K562 (cell line): Measurements from ENCODE around the gene KIF19. TPM values are rescaled to one million over a fixed set of nuclear protein-coding genes. Genes with fewer than 3 reads are reported as not detected.
A peak's percentile ranks its signal among the peaks of the same experiment; 100 is the strongest.

Experiments used
- CBX3 ChIP-seq, 2 experiments: IDR thresholded peaks; 1 replicate in 1 of 2; 2 replicates in 1 of 2; pipeline ENCODE4 v1.6.1; 2012; ENCODE audit warnings: inconsistent platforms in 2 of 2, low read length in 2 of 2, borderline replicate concordance in 1 of 2, control low read depth in 1 of 2
- ELF4 ChIP-seq: fragments of 450-650 bp; formaldehyde crosslinking; IDR thresholded peaks from 2 replicates; pipeline ENCODE4 v1.4.0; 2022; ENCODE audit warnings: missing genetic modification characterization
- FOSL1 ChIP-seq: fragments of 200-800 bp; sonication (Bioruptor generic); conservative IDR thresholded peaks from 2 replicates; pipeline ENCODE4 v1.6.1; 2016; ENCODE audit warnings: missing genetic modification characterization, missing compliant biosample characterization
- FOXM1 ChIP-seq, 2 experiments: fragments of 450-650 bp in 1 of 2; sonication (generic) in 1 of 2; formaldehyde crosslinking in 1 of 2; IDR thresholded peaks; 2 replicates each; pipeline versions ENCODE4 v1.6.1 to v1.9.0; 2017 to 2022; ENCODE audit warnings: low read depth in 2 of 2, mild to moderate bottlenecking in 2 of 2, missing genetic modification reagents in 1 of 2, moderate library complexity in 1 of 2
- GATAD2B ChIP-seq: fragments of 450-650 bp; IDR thresholded peaks from 2 replicates; pipeline ENCODE4 v1.6.1; 2017; ENCODE audit warnings: mild to moderate bottlenecking, borderline replicate concordance
- IRF1 ChIP-seq: sonication (generic); formaldehyde crosslinking; IDR thresholded peaks from 2 replicates; pipeline ENCODE4 v1.8.0; 2022; ENCODE audit warnings: missing genetic modification reagents, mild to moderate bottlenecking, borderline replicate concordance
- MLLT1 ChIP-seq, 2 experiments: fragments of 450-650 bp; IDR thresholded peaks; 2 replicates each; pipeline ENCODE4 v1.6.1; 2016
- MTA2 ChIP-seq: fragments of 450-650 bp; IDR thresholded peaks from 2 replicates; pipeline ENCODE4 v1.6.1; 2016; ENCODE audit warnings: low read depth
- NFE2 ChIP-seq: IDR thresholded peaks from 2 replicates; pipeline ENCODE4 v1.6.1; 2014; ENCODE audit warnings: antibody characterized with exemption, low read depth
- SAFB ChIP-seq: fragments of 200-400 bp; formaldehyde crosslinking; IDR thresholded peaks from 2 replicates; pipeline ENCODE4 v1.6.1; 2017; ENCODE audit warnings: low read depth, low read length, borderline replicate concordance
- TRIM28 ChIP-seq: fragments of 450-650 bp; IDR thresholded peaks from 2 replicates; pipeline ENCODE4 v1.6.1; 2017
- ZBTB26 ChIP-seq: fragments of 450-650 bp; formaldehyde crosslinking; IDR thresholded peaks from 2 replicates; pipeline ENCODE4 v1.4.0; 2022; ENCODE audit warnings: missing genetic modification characterization
- ZNF12 ChIP-seq: sonication (generic); formaldehyde crosslinking; IDR thresholded peaks from 2 replicates; pipeline ENCODE4 v1.4.0; 2020; ENCODE audit warnings: mild to moderate bottlenecking, missing genetic modification reagents
- ZNF121 ChIP-seq: sonication (generic); formaldehyde crosslinking; conservative IDR thresholded peaks from 2 replicates; pipeline ENCODE4 v1.8.0; 2022; ENCODE audit warnings: missing genetic modification reagents
- ZNF354B ChIP-seq: fragments of 250-450 bp; sonication (Bioruptor Pico); IDR thresholded peaks from 2 replicates; pipeline ENCODE4 v1.4.0; 2020
- polyA plus RNA-seq, 8 experiments: library from polyadenylated mRNA; depleted of rRNA in 4 of 8; stranded (reverse) in 5 of 8; unstranded in 3 of 8; fragments of >200 nt; fragmentation: Nextera tagmentation in 2 of 8; fragmentation: Illumina TruSeq in 1 of 8; extraction: Ambion mirVana in 2 of 8; extraction: Trizol in 1 of 8; gene quantifications; 2 replicates each; pipeline versions ENCODE4 v1.2.1 to v1.2.3, GENCODE V29; 2011 to 2014; ENCODE audit warnings: inconsistent platforms in 1 of 8, missing spikeins in 1 of 8
- total RNA-seq, 7 experiments: library from RNA; depleted of rRNA in 6 of 7; stranded (reverse); fragments of >200 nt in 6 of 7; fragmentation: Illumina TruSeq in 2 of 7; extraction: Trizol in 2 of 7; gene quantifications; 2 replicates each; pipeline versions ENCODE4 v1.2.1 to v1.2.3, GENCODE V29; 2011 to 2021; ENCODE audit warnings: low replicate concordance in 1 of 7
- TF ChIP-seq, protein P1 (sequence below): sonication (generic); formaldehyde crosslinking; IDR thresholded peaks from 2 replicates; pipeline ENCODE4 v1.8.0; 2022; ENCODE audit warnings: mild to moderate bottlenecking, missing genetic modification reagents, borderline replicate concordance
- TF ChIP-seq, protein P2 (sequence below): fragments of 250-450 bp; sonication (Bioruptor Pico); IDR thresholded peaks from 2 replicates; pipeline ENCODE4 v1.5.0; 2020; ENCODE audit warnings: mild to moderate bottlenecking

KIF19 gene
- total and polyA plus RNA-seq, 9 of the 15 experiments (the other 6 are each of a cell fraction or from before 2014, with no cell fraction given), result 0.10 TPM; not detected in 8

- TF ChIP-seq IRF1 (no peak), MTA2 (0 out of 2 replicates have a peak, but pooled peaks have one; percentile 8), ZNF12 (CRISPR knock-in tag) (no peak), ELF4 (CRISPR knock-in tag) (peak; percentile 10; the same call in 1 of the 2 replicates), CBX3 (IDR thresholded peaks at IDR 0.05; ENCODE audit: borderline replicate concordance in 1 of 2, low read length in 2 of 2) (0 out of 3 replicates have a peak, but pooled peaks of 1 of the 2 experiments have one; percentile 43), FOSL1 (peak; percentile 76; the same call in 1 of the 2 replicates), SAFB (no peak), GATAD2B (no peak), ZBTB26 (CRISPR knock-in tag) (peak; percentile 85), MLLT1 (IDR thresholded peaks at IDR 0.05) (0 out of 4 replicates have a peak, but pooled peaks of 1 of the 2 experiments have one; percentile 31), ZNF121 (peak; percentile 27; the same call in 1 of the 2 replicates), TRIM28 (0 out of 2 replicates have a peak, but pooled peaks have one; percentile 17), NFE2 (peak; percentile 90), ZNF354B (CRISPR knock-in tag) (no peak), FOXM1 (IDR thresholded peaks at IDR 0.05; ENCODE audit: low read depth) (no peak), FOXM1 (CRISPR knock-in tag; IDR thresholded peaks at IDR 0.05; ENCODE audit: low read depth) (no peak)
- TF ChIP-seq, protein P1, sequence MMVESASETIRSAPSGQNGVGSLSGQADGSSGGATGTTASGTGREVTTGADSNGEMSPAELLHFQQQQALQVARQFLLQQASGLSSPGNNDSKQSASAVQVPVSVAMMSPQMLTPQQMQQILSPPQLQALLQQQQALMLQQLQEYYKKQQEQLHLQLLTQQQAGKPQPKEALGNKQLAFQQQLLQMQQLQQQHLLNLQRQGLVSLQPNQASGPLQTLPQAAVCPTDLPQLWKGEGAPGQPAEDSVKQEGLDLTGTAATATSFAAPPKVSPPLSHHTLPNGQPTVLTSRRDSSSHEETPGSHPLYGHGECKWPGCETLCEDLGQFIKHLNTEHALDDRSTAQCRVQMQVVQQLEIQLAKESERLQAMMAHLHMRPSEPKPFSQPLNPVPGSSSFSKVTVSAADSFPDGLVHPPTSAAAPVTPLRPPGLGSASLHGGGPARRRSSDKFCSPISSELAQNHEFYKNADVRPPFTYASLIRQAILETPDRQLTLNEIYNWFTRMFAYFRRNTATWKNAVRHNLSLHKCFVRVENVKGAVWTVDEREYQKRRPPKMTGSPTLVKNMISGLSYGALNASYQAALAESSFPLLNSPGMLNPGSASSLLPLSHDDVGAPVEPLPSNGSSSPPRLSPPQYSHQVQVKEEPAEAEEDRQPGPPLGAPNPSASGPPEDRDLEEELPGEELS (CRISPR knock-in tag), result no peak
- TF ChIP-seq, protein P2, sequence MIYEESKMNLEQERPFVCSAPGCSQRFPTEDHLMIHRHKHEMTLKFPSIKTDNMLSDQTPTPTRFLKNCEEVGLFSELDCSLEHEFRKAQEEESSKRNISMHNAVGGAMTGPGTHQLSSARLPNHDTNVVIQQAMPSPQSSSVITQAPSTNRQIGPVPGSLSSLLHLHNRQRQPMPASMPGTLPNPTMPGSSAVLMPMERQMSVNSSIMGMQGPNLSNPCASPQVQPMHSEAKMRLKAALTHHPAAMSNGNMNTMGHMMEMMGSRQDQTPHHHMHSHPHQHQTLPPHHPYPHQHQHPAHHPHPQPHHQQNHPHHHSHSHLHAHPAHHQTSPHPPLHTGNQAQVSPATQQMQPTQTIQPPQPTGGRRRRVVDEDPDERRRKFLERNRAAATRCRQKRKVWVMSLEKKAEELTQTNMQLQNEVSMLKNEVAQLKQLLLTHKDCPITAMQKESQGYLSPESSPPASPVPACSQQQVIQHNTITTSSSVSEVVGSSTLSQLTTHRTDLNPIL (CRISPR knock-in tag), result no peak
These were observed 30.1 kb upstream of the KIF19 start (continued) for GRCh38 chr17:74295625-74296547.
